Neural crest cell (in vitro differentiated cells): ENCODE results near the gene SCEL. TPM values are rescaled to one million over a fixed set of nuclear protein-coding genes. Genes with fewer than 3 reads are reported as not detected.

Experiments
- DNase-seq: peaks from one replicate; pipeline ENCODE4 v3.0.0; 2021; ENCODE audit warnings: low read depth, mixed read lengths, low spot score
- H3K27ac Mint-ChIP-seq: one replicate; pipeline ENCODE4 v1.8.0; 2021; ENCODE audit warnings: mild to moderate bottlenecking, mixed read lengths; ENCODE audit not compliant: unreplicated experiment
- H3K27me3 Mint-ChIP-seq: 2 replicates; pipeline ENCODE4 v1.8.0; 2021; ENCODE audit warnings: low read depth, mild to moderate bottlenecking, mixed read lengths
- H3K36me3 Mint-ChIP-seq: 2 replicates; pipeline ENCODE4 v1.8.0; 2021; ENCODE audit warnings: low read depth, mild to moderate bottlenecking, mixed read lengths
- H3K4me1 Mint-ChIP-seq: 2 replicates; pipeline ENCODE4 v1.8.0; 2021; ENCODE audit warnings: mixed read lengths
- H3K4me3 Mint-ChIP-seq: one replicate; pipeline ENCODE4 v1.8.0; 2021; ENCODE audit warnings: mild to moderate bottlenecking, mixed read lengths
- H3K9me3 Mint-ChIP-seq: 2 replicates; pipeline ENCODE4 v1.8.0; 2021; ENCODE audit warnings: mixed read lengths
- CTCF ChIP-seq: fragments of 200-600 bp; sonication (generic); conservative IDR thresholded peaks from 2 replicates; pipeline ENCODE4 v1.5.0; 2021; ENCODE audit warnings: antibody characterized with exemption, mild to moderate bottlenecking
- total RNA-seq: library from RNA; stranded (reverse); gene quantifications from 2 replicates; pipeline ENCODE4 v1.2.1, GENCODE V29; 2021

The SCEL gene
- total RNA-seq, 1 donor from 2014 or later = not detected

- TF ChIP-seq CTCF = no peak
- no peak for DNase-seq
- H3K36me3 Mint-ChIP-seq = no peaks in the 10 kb centered on the region
- H3K4me1 Mint-ChIP-seq = peaks cover 3% of the 10 kb centered on the region
- no peak overlapping the region for H3K27ac Mint-ChIP-seq
- no peak overlapping the region for H3K4me3 Mint-ChIP-seq
- no peaks in the 10 kb centered on the region for H3K9me3 Mint-ChIP-seq
- no peaks in the 10 kb centered on the region for H3K27me3 Mint-ChIP-seq
These were observed 37.7 kb upstream of the SCEL start for GRCh38 chr13:77497835-77498234.

GRCh38 chr13:77502104-77502720 lies 33.3 kb upstream of the SCEL start:
- H3K9me3 Mint-ChIP-seq = no peaks in the 10 kb centered on the region
- DNase-seq = no peak
- peak overlapping the region; percentile 14 for H3K27ac Mint-ChIP-seq
- H3K36me3 Mint-ChIP-seq = no peaks in the 10 kb centered on the region
- no peaks in the 10 kb centered on the region for H3K27me3 Mint-ChIP-seq
- no peak overlapping the region for H3K4me3 Mint-ChIP-seq
- no peak for TF ChIP-seq CTCF
- H3K4me1 Mint-ChIP-seq = no peaks in the 10 kb centered on the region

- H3K36me3 Mint-ChIP-seq = no peaks in the 10 kb centered on the region
- TF ChIP-seq CTCF = no peak
- H3K9me3 Mint-ChIP-seq = no peaks in the 10 kb centered on the region
- H3K27ac Mint-ChIP-seq = no peak overlapping the region
- no peaks in the 10 kb centered on the region for H3K4me1 Mint-ChIP-seq
- DNase-seq = no peak
- no peaks in the 10 kb centered on the region for H3K27me3 Mint-ChIP-seq
- no peak overlapping the region for H3K4me3 Mint-ChIP-seq
These were observed 32.1 kb upstream of the SCEL start for GRCh38 chr13:77503398-77503797.

- no peak overlapping the region for H3K27ac Mint-ChIP-seq
- DNase-seq = no peak
- no peak overlapping the region for H3K4me3 Mint-ChIP-seq
- no peaks in the 10 kb centered on the region for H3K36me3 Mint-ChIP-seq
- TF ChIP-seq CTCF = peak; percentile 55
- no peaks in the 10 kb centered on the region for H3K9me3 Mint-ChIP-seq
- H3K27me3 Mint-ChIP-seq = no peaks in the 10 kb centered on the region
- H3K4me1 Mint-ChIP-seq = no peaks in the 10 kb centered on the region
These were observed 28.6 kb upstream of the SCEL start for GRCh38 chr13:77506874-77507273.

GRCh38 chr13:77507931-77508776 lies 27.4 kb upstream of the SCEL start:
- H3K27ac Mint-ChIP-seq = no peak overlapping the region
- H3K36me3 Mint-ChIP-seq = no peaks in the 10 kb centered on the region
- no peak for TF ChIP-seq CTCF
- H3K4me3 Mint-ChIP-seq = no peak overlapping the region
- no peak for DNase-seq
- no peaks in the 10 kb centered on the region for H3K27me3 Mint-ChIP-seq
- H3K4me1 Mint-ChIP-seq = no peaks in the 10 kb centered on the region
- H3K9me3 Mint-ChIP-seq = no peaks in the 10 kb centered on the region
